Hematopoietic multipotent progenitor cell (in vitro differentiated cells): ENCODE results near the gene TNFRSF8. TPM values are rescaled to one million over a fixed set of nuclear protein-coding genes. Genes with fewer than 3 reads are reported as not detected.
"Not testable (repeated sequence)": the region's sequence is repeated elsewhere in the genome, so short reads cannot be mapped to it uniquely, and the experiment has no call there.

Experiments used
- DNase-seq, 3 donors: peaks; one replicate each; pipeline ENCODE4 v3.0.0-alpha.2; 2011 to 2015; ENCODE audit warnings: low read depth in 2 of 3, low spot score in 2 of 3
- total RNA-seq: library from RNA; depleted of rRNA; stranded (reverse); fragments of >200 nt; gene quantifications from one replicate; pipeline ENCODE4 v1.2.3, GENCODE V29; 2012

TNFRSF8 gene
- total RNA-seq, 1 donor = 0.27 TPM

DNA sequence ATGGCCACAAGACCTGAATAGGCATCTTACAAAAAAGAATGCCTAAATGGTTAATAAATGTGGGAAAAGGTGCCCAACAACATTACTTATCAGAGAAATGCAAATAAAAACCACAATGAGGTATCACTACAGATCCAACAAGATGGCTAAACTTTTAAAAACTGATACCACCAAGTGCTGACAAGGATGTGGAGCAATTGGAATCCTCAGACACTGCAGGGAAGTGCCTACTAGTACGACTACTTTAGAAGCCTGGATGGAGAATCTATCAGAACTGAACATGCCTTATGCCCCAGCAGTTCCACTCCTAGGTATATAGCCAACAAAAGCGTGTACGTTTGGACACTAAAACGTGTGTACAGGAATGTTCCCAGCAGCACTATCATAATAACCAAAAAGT is 19.9 kb downstream of the TNFRSF8 start:
- DNase-seq = no peak

DNA sequence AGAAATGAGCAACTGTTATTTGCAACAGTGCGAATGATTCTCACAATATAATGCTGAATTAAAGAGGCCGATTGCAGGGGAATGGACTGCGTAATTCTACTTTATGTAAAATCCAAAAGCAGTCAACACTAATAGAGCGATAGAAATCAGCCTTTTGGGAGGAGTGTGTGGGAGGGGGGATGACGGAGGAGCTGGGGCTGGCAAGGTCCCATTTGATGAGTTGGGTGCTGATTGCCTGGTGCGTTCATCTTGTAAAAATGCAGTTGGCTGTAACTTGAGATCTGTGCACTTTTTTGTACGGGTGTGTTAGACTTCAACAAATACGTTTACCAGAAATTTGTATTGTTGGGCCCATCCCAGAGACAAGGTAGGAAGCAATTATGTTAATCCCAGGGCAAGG is 20.7 kb downstream of the TNFRSF8 start:
- DNase-seq = no peak

DNA sequence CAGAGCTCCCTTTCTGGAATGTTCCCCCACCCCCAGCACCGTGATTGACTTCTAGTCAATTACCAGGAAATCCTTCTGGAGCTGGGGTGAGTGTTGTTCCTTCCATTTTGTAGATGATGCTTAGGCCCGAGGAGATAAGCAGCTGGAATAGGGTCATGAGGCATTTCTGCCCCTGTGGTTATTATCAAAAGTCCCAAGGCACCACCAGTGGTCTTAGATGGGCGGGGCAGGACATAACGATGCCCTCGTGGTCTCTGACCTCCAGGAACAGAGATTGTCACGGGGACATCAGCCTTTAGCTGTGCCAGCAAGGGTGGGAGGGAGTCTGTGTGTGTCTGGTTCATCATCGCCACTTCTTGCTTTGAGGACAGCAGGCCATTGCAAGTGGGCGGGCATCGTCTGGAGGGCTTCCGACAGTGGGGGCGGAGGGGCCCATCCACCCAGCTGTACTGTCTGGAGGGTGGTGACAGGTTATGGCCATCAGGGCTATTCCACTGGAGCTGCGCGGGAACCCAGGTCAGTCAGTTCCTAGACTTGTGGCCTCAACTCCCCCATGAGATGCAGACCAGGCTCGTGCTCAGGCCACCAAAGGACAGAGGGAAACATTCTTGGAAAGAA is 22.6 kb downstream of the TNFRSF8 start:
- DNase-seq = peak in 1 of 3 donors; percentile 24

DNA sequence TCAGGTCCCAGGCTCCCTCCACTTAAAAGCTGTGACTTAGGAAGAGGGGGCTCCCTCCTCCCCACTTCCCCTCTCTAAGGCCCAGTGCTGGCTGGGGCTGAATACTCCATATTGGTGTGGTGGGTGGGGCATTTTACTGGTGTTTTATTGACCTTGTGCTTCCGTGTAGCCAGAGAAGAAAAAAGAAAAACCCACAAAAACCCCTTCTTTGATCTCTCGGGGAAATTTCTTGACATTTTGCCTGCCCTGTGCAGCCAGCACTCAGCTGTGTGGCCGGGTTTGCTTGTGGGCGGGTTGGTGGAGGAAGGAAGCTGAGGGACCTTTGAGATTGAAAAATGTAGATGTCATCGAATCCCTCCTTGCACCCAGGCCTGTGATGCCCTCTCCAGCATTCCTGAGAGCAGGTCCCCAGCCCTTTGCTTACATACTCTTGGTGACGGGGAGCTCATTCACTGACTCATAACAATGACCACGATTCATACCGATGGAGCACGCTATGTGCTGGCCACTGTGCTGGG is 24.8 kb downstream of the TNFRSF8 start:
- peak in 2 of 3 donors; percentile 77 to 88 for DNase-seq

DNA sequence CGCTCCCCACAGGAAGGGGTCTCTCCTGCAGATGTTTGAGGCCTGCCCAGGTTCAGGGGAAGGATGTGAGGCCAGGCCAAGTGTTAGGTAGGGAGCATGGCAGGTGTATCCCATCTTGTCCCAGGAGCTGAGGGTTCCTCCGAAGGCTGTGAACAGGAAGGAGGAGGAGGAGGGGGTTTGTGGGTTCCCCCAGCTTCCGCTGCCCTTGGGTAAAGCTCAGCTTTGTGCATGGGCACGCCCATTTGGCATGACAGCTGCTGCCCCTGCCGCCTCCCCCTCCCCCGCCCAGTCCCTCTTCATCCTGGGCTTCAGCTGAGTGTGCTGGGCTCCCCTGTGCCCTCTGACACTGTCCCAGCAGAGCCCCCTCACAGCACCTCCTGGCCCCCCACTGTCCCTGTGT is 25.5 kb downstream of the TNFRSF8 start:
- DNase-seq = peak in 2 of 3 donors; percentile 78 to 81

DNA sequence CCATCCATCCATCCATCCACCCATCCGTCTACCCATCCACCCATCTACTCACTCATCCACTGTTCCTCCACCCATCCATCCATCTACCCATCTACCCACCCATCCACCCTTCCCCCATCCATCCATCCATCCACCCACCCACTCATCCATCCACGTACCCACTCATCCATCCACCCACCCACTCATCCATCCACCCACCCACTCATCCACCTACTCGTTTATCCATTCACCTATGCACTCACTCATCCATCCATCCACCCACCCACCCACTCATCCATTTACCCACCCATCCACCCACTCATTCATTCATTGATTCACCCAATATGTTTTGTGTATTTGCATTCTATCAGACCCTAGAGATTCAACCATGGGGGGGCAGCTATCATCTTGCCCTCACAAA is 27.2 kb downstream of the TNFRSF8 start:
- DNase-seq = no peak

DNA sequence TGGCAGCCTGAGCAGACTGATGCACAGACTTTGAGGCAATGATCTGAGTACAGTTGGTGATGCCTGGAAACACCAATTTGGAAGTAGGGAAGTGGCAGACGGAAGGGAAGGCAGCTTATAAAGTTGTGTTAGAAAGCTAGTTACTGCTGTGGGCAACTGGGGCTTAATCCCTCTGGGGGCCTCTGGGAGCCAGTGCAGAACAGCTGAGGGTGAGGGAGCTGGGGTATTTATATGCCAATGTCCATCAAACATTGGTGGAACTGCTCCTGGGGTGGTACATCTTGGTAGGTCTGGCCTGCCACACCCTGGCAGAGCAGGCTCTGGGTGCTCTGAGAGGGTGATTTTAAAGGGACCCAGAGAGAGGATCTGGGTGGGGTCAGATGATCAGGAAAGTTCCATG is 28.1 kb downstream of the TNFRSF8 start:
- DNase-seq = no peak

DNA sequence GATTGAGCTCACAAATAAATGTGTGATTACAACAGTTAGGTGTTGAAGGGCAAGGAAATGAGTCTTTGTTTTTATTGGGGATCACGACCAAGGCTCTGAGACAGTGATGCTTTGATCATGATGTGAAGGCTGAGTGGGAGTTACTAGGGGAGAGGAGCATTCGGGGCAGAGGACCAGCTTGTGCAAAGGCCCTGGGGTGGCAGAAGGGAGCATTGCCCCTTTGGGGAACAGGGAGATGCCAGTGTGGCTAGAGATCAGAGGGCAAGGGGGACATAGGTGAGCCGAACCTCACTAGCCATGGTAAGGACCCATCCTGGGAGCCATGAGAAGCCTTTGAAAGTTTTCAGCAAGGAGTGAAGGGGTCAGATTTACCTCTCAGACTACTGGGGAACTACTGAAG is 31.1 kb downstream of the TNFRSF8 start:
- DNase-seq = no peak

DNA sequence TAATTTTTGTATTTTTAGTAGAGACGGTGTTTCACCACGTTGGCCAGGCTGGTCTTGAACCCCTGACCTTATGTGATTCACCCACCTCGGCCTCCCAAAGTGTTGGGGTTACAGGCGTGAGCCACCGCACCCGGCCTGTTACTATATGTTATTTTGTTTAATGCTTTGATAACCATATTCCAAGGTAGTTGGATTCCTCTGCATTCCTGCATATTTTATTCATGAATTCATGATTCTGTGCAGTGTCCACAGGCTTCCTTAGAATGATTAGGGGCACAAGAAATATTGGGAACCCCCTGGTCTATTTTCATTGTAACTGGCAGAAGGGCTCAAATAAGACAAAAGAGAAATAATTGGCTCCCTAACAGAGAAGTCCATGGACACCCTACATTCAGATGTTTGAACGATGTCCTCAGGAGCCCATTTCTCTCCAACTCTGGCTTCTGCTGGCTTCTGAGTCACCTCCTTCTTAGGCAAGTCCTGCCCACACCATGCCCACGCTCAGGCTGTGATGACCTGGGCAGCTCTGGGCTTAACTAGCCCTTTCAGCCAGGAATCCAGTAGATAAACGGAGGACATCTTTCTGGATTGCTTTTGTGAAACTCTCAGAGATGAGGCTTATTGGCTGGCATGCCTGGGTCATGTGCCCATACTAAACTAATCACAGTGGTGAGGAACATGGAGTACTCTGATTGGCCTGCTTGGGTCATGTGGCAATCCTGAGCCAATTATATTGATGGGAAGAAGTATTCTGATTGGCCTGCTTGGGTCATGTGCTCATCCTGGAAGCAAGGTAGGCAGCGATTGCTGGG is 32.6 kb downstream of the TNFRSF8 start:
- no peak for DNase-seq

DNA sequence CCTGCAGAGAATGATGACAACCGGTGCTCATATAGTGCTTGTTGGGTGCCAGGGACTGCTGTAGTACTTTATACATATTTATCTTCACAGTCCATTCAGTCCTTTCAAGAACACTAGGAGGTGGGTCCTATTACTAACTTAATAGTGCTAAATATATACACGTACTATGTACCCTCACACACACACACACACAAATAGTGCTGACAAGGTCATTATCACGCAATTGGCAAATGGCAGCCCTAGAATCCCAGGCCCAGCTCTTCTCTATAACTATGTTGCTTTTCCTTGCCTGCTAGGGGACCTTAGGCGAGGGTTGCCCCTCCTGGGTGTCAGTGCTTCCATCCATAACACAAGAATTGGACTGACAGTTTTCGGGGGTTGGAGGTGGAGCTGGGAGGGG is 33.5 kb downstream of the TNFRSF8 start:
- no peak for DNase-seq

DNA sequence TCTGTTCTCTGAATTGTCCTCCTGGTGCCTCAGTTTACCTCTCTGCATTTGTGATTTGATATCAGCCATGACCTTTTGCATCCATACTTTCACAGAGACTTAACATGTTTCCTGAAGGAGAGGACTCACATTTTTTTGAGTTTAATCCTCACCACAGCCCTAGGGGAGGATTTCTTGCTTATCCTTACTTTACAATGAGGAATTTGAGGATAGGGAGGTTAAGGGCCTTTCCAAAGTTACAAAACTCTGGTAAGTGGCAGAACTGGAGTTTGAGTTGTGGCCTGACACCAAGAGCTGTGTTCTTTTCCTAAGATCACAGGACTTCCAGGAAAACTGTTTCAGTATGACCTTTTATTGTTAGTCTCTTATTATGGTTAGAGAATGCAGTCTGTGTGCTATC is 34.2 kb downstream of the TNFRSF8 start:
- DNase-seq = no peak

DNA sequence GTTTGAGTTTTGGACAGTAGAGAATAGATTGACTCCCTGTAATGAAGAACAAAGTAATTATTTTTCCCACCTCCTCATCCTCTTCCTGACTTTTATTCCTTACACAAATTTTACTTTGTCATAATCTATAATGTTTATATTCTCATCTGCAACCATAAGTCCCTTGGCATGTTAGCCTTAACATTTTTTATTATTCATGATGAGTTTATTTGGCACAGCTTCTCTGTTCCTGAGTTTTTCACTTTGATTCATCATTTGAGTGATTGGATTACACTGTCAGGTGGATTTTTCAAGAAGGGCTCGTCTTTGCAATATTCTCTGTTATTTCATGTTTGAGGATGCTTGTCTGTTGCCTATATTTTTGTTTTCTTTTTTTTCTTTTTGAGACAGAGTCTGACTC is 35.7 kb downstream of the TNFRSF8 start:
- no peak for DNase-seq

DNA sequence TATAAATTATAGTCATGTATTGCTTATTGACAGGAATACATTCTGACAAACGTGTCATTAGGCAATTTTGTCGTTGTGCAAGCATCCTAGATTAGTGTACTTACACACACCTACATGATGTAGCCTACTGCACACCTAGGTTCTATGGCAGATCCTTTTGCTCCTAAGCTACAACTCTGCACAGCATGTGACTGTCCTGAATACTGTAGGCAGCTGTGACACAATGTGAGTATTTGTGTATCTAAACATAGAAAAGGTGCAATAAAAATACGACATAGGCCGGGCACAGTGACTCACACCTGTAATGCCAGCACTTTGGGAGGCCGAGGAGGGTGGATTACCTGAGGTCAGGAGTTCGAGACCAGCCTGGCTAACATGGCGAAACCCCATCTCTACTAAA is 36.5 kb downstream of the TNFRSF8 start:
- DNase-seq = no peak

DNA sequence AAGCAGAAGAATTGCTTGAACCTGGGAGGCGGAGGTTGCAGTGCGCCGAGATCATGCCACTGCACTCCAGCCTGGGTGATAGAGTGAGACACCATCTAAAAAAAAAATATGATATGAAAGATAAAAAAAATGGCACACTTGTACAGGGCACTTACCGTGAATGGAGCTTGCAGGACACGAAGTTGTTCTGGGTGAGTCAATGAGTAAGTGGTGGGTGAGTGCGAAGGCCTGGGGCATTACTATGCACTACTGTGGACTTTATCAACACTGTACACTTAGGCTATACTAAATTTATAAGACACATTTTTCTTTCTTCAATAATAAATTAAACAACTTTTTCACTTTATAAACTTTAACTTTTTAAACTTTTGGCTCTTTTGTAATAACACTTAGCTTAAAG is 37.0 kb downstream of the TNFRSF8 start:
- DNase-seq = no peak

DNA sequence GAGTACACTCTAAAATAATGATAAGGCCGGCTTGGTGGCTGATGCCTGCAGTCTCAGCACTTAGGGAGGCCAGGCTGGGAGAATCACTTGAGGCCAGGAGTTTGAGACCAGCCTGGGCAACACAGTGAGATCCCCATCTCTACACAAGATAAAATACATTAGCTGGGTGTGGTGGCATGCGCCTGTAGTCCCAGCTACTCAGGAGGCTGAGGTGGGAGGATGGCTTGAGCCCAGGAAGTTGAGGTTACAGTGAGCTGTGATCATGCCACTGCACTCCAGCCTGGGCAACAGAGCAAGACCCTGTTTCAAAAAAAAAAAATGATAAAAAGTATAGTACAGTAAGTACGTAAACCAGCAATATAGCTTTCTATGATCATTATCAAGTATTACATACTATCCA is 38.0 kb downstream of the TNFRSF8 start:
- not testable (repeated sequence) for DNase-seq

DNA sequence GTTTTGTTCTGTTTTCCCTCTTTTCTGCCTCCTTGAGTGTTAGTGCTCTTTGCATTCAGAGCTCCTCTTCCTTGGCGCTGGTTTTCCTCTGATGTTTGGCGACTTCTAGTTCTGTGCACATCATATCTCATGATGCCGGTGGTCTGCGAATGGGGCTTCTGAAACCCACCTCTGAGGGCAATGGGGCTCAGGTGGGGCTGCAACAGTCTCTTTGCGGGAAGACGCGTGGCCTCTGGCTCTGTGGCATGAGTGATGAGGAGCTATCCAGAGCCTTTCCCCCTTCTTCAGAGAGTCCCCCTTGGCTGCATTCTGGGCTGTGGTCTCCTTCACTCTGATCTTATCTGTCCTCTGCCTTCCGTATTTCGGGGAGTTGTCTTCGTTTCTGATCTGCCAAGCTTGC is 39.0 kb downstream of the TNFRSF8 start:
- no peak for DNase-seq

DNA sequence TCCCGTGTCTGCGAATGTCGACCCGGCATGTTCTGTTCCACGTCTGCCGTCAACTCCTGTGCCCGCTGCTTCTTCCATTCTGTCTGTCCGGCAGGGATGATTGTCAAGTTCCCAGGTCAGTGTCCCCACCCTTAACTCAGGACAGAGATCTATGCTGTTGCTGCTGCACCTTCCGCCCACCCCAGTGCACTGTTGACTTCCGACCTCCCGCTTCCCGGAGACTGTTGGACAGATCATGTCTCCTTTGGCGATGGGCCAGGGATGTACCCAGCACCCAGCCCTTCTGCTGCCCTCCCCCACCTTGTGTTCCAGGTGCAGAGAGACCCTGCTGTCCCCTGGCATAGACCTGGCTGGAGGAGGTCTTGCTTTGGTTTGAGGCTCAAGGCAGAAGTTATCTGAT is 41.3 kb downstream of the TNFRSF8 start:
- no peak for DNase-seq

DNA sequence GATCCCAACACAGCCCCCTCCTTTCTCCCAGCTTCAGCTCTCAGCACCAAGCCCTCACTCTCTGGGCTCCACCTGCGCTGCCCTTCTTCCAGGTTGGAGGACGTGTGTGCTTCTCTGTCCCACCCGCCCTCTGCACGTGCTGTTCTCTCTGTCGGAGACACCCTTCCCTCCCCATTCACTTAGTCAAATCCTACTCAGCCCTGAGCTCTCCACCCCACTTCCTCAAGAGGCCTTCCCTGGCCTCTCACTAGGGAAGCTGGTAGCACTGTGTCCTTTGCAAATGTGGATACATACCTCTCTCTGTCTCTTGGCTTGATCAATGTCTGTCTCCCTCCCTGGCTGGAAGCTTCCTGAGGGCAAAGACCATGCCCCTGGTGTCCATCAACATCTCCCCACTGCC is 43.0 kb downstream of the TNFRSF8 start:
- no peak for DNase-seq

DNA sequence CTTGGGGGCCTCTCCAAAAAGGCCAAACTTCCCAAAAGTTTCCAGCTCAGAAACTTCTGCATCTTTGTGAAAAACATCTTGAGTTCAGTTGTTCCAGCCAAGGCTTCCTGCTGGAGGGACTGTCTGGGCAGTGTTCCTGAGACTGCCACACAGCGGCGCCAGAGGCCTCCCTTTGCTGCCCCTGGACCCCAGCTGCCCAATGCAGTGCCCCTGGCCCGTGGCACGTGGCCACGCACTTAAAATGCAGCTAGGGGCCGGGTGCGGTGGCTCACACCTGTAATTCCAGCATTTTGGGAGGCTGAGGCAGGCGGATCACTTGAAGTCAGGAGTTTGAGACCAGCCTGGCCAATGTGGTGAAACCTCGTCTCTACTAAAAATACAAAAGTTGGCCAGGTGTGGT is 43.8 kb downstream of the TNFRSF8 start:
- DNase-seq = not testable (repeated sequence)

DNA sequence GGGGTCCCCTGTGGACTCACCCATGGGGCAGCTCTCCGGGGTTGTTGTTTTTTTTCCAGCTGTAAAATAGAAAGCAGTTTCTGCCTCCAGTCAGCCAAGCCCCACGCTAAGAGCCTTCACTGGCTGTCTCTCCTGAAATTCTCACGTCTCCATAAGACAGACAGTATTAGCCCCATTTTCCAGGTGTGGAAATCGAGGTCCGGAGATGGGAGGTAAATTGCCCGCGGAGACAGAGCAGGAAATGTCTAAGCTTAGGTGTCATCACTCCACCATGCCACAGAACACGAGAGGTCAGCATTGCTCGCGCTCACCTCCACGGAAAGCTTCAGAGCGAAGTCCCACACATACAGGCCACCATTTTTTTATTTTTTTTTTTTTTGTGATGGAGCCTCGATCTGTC is 44.6 kb downstream of the TNFRSF8 start:
- no peak for DNase-seq

DNA sequence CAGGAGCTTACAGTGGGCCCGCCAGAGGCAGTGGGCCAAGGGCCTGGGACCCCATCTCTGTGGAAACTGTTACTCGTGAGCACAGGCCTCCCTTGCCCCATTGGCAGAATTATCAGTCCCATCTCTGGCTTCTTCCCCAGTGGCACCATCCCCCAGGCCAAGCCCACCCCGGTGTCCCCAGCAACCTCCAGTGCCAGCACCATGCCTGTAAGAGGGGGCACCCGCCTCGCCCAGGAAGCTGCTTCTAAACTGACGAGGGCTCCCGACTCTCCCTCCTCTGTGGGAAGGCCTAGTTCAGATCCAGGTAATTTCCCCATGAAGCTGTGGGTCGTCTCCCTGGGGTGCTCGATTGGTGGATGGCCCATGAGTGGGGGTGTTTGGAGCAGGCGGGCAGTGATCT is 46.8 kb downstream of the TNFRSF8 start:
- no peak for DNase-seq

DNA sequence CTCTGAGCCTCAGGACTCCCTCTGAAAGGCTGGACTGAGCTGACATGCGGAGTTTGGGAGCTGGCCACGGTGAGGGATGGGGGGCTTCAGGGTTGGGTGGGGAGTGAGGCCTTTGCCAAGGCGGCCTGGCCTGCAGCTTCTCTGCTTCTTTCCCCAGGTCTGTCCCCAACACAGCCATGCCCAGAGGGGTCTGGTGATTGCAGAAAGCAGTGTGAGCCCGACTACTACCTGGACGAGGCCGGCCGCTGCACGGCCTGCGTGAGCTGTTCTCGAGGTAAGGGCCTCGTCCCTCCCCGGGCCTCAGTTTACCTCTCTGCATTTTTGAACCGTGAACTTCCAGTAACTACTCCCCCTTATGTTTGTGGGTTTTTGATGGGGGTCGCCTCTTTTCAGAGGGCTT is 48.6 kb downstream of the TNFRSF8 start:
- no peak for DNase-seq
